ENCODE measurements around the gene USP53.
"Not testable (repeated sequence)": the region's sequence is repeated elsewhere in the genome, so short reads cannot be mapped to it uniquely, and the experiment has no call there.

The USP53 gene

GRCh38 chr4:119271361-119272085 is 59.0 kb downstream of the USP53 start:
- no peak for DNase-seq (ENCODE audit: insufficient read length, low spot score)
- FAIRE-seq, result no peak
- TF ChIP-seq POLR2A (IDR thresholded peaks at IDR 0.05; ENCODE audit: low read depth, low read length), result no peak

GRCh38 chr4:119279541-119279940 is 67.0 kb downstream of the USP53 start:
- DNase-seq (ENCODE audit: insufficient read length, low spot score); FAIRE-seq: not testable (repeated sequence)

- FAIRE-seq; DNase-seq (ENCODE audit: insufficient read length, low spot score): not testable (repeated sequence)
These were observed 67.4 kb downstream of the USP53 start for GRCh38 chr4:119279945-119280344.

- TF ChIP-seq POLR2A (IDR thresholded peaks at IDR 0.05; ENCODE audit: low read depth, low read length), result no peak
- FAIRE-seq, result no peak
- DNase-seq (ENCODE audit: insufficient read length, low spot score), result no peak
These were observed 68.9 kb downstream of the USP53 start for GRCh38 chr4:119281393-119281792.

- TF ChIP-seq POLR2A (IDR thresholded peaks at IDR 0.05; ENCODE audit: low read depth, low read length), result no peak
- FAIRE-seq (peak; percentile 15), DNase-seq (ENCODE audit: insufficient read length, low spot score) (no peak)
These were observed 72.6 kb downstream of the USP53 start for GRCh38 chr4:119284876-119285780.

GRCh38 chr4:119286377-119287002 is 74.0 kb downstream of the USP53 start:
- FAIRE-seq (no peak), DNase-seq (ENCODE audit: insufficient read length, low spot score) (no peak)
- TF ChIP-seq POLR2A (IDR thresholded peaks at IDR 0.05; ENCODE audit: low read depth, low read length), result no peak

- FAIRE-seq (no peak), DNase-seq (ENCODE audit: insufficient read length, low spot score) (no peak)
- TF ChIP-seq POLR2A (IDR thresholded peaks at IDR 0.05; ENCODE audit: low read depth, low read length), result no peak
These were observed 76.8 kb downstream of the USP53 start for GRCh38 chr4:119289313-119289712.

- FAIRE-seq (no peak), DNase-seq (ENCODE audit: insufficient read length, low spot score) (no peak)
- TF ChIP-seq POLR2A (IDR thresholded peaks at IDR 0.05; ENCODE audit: low read depth, low read length), result no peak
These were observed 78.1 kb downstream of the USP53 start for GRCh38 chr4:119290598-119290997.

GRCh38 chr4:119296356-119296755 is 83.8 kb downstream of the USP53 start:
- TF ChIP-seq POLR2A (IDR thresholded peaks at IDR 0.05; ENCODE audit: low read depth, low read length), result no peak
- DNase-seq (ENCODE audit: insufficient read length, low spot score) (no peak), FAIRE-seq (no peak)

GRCh38 chr4:119297795-119298194 is 85.3 kb downstream of the USP53 start:
- TF ChIP-seq POLR2A (IDR thresholded peaks at IDR 0.05; ENCODE audit: low read depth, low read length), result no peak
- DNase-seq (ENCODE audit: insufficient read length, low spot score) (no peak), FAIRE-seq (no peak)

GRCh38 chr4:119299260-119299671 is 86.8 kb downstream of the USP53 start:
- no peak for TF ChIP-seq POLR2A (IDR thresholded peaks at IDR 0.05; ENCODE audit: low read depth, low read length)
- DNase-seq (ENCODE audit: insufficient read length, low spot score) (no peak), FAIRE-seq (no peak)

- TF ChIP-seq POLR2A (IDR thresholded peaks at IDR 0.05; ENCODE audit: low read depth, low read length), result no peak
- FAIRE-seq (peak; percentile 20), DNase-seq (ENCODE audit: insufficient read length, low spot score) (no peak)
These were observed 87.2 kb downstream of the USP53 start for GRCh38 chr4:119299741-119300100.

GRCh38 chr4:119300101-119300978 is 87.8 kb downstream of the USP53 start:
- FAIRE-seq, result no peak
- peak; percentile 63 for TF ChIP-seq POLR2A (IDR thresholded peaks at IDR 0.05; ENCODE audit: low read depth, low read length)
- DNase-seq (ENCODE audit: insufficient read length, low spot score), result peak; percentile 60

All from H54 (cell line).